Left renal pelvis (tissue), 4 donors: ENCODE results near the gene MAPKAP1. TPM values are rescaled to one million over a fixed set of nuclear protein-coding genes. Genes with fewer than 3 reads are reported as not detected.

ENCODE experiments used
- DNase-seq, 4 donors: peaks; one replicate each; pipeline ENCODE4 v3.0.0-alpha.2; 2013; ENCODE audit warnings: low read depth in 4 of 4, low spot score in 3 of 4
- polyA plus RNA-seq, 4 donors: library from polyadenylated mRNA; unstranded; fragments of 120-200 nt; gene quantifications; one replicate each; pipeline ENCODE4 v1.2.1, GENCODE V29; 2013; ENCODE audit not compliant: insufficient read length in 4 of 4

Gene MAPKAP1
- polyA plus RNA-seq, 4 donors = 68.0 to 87.6 (median 72.8) TPM

DNA sequence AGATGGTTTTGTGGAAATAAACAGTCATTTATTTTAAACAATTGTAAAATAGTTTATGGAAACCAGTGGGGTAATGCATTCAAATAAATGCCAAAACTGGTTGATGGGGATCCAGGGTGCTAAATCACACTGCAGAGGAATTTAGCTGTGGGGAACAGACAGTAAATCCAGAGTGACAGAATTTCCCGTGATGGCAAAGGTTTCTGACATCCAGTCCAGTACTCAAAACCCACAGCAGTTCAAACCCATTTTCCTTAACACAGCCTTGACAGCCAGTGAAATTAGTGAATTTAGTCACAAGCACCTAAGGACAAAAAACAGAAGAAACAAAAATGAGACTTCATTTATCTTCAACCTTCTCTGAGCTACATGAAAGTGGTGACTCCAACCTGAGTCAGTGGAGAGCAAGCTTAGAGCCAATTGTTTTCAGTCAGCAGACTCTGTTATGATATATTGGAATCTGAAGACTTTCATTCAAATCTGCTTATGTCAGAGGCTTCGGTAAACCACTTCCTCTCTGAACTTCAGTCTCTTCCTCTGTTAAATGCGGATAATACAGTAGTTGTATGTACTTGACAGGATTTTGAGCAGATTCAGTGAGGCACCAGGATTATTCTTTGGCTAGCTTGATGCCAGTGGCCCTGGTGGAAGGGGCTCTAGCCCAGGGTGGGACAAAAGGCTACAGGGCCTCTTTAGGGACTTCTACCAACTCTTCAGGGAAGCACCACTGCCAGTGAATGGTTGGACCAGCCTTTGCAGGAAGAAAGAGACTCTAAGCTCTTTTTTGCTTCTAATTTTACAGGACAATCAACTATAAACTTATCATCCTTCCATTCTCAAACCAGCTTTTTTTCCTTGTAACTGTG lies 185.3 kb downstream of the MAPKAP1 start:
- no peak for DNase-seq

DNA sequence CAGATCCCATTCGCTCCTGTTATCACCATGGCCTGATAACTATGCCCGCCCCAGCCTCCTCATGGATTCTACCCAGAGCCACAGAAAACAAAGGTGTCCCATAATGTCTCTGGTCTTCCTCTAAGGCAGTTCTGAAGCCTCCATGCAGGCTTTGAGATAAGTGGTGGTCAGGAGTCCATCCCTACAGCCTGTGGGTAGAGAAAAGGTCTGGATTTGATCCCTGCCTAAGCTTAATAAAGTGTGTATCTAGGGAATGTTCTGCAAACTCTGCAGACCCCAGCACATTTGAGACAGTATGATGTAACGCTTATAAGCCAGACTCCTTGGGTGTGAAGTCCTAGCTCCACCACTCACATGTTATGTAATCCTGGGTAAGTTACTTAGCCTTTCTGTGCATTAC lies 187.3 kb downstream of the MAPKAP1 start:
- no peak for DNase-seq

- DNase-seq = no peak
These were observed 189.4 kb downstream of the MAPKAP1 start for GRCh38 chr9:125517577-125517976.

- no peak for DNase-seq
These were observed 190.7 kb downstream of the MAPKAP1 start for GRCh38 chr9:125515983-125516940.

- DNase-seq = no peak
These were observed 191.7 kb downstream of the MAPKAP1 start for GRCh38 chr9:125515281-125515680.

DNA sequence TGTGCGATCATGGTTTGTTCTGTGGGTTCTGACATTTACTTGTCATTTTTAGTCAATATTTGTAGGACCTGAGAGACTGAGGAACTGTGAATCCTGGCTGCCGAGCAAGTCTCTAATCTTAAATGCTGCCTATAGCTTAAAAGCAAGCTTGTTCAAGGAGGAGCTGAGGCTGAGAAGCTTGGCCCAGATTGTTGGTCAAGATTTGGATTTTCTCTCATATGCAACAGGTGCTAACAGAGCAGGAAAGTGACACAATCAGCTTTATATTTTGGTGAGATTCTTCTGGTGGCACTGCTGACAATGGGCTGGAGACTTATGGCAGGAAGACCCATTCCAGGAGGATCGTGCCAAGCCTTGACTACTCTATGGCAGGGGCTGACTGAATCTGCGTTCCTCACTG lies 192.5 kb downstream of the MAPKAP1 start:
- no peak for DNase-seq

GRCh38 chr9:125513668-125514413 lies 193.2 kb downstream of the MAPKAP1 start:
- DNase-seq = no peak

- no peak for DNase-seq
These were observed 193.7 kb downstream of the MAPKAP1 start for GRCh38 chr9:125513303-125513667.

DNA sequence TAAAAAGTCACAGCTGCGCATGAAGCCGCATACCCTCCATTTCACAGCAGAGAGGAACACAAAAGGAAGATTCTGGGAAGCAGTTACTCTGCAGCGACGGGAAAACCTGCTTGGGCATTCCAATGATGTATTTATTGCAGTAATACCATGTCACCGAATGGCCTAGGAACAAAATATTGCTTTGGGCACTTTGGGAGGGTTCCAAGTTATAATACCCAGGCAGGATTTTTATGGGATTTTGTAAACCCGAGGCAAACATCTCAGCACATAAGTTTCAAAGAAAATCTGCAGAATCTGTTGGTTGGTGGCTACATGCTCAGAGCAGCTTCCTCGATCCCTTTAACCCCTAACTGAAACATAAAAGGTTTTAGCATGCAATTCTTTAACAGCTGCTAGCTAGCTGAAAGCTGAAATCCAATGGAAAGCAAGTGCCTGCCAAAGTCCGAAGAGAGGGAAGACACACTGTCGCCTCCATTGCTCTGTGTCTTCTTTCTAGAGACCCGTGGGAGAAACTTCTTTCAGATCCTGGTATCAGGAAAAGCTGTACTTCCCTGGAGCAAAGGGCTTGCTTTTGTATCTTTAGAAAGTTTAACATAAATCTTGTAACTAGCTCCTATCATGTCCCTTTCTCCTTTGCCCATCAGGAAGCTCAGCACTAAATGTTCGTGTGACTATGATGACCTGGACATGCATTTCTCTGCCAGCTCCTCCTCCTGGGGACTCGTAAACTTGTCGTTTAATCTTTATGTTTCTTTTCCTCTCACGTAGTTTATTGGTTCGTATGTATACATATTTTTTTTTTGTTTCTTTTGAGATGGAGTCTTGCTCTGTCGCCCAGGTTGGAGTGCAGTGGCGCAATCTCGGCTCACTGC lies 195.0 kb downstream of the MAPKAP1 start:
- DNase-seq = no peak

GRCh38 chr9:125510980-125511379 lies 196.0 kb downstream of the MAPKAP1 start:
- no peak for DNase-seq

DNA sequence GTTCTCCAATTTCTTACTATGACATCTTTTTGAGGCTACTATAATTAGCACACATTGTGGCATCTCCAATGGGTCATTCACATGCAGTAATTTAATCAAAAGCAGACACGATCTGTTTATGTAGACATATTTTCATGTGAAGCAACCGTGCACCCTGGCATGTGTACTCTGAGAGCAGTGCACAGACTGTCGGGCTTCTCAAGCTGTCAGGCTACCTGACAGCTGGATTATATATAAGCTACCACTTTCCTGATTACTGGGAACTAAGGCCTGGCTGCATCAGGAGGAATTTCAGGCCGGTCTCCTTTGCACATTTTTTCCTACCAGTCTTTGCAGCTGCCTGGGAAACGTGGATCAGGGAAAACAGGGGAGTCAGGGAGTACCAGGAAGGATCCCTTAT lies 197.5 kb downstream of the MAPKAP1 start:
- DNase-seq = no peak

DNA sequence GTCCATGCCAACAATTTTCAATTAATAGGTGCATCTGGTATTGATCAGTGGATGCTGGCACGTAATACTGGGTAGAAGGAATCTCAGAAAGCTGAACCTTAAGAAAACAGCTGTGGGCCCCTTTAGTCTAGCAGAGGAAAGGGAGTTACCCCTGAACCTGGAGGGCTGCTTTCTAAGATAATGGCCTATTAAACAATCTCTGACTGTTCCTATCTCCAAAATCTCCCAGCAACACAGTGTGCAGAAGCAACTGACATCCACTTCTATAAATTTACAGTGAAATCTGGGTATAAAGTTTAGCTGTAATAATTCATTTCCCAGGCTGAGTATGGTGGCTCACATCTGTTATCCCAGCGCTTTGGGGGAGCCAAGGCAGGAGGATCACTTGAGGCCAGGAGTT lies 198.8 kb downstream of the MAPKAP1 start:
- DNase-seq = no peak

DNA sequence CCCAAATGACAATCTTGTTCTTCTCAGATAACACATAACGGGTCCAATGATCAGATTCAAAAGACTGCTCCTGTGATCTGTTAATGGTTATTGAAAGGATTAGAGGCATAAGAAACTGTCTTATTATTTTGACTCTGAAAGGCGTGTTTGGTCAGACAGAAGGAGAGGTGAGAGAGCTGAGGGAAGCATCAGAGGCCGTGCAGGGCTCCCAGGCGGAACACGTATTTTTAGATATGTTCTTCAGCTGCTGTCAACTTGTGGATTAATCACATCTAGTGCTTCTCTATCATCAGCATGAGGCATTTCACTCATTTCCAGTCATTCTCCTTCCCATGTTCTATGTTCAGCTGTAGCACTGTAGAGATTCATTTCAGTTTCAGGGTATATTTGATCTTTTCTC lies 199.8 kb downstream of the MAPKAP1 start:
- DNase-seq = no peak

DNA sequence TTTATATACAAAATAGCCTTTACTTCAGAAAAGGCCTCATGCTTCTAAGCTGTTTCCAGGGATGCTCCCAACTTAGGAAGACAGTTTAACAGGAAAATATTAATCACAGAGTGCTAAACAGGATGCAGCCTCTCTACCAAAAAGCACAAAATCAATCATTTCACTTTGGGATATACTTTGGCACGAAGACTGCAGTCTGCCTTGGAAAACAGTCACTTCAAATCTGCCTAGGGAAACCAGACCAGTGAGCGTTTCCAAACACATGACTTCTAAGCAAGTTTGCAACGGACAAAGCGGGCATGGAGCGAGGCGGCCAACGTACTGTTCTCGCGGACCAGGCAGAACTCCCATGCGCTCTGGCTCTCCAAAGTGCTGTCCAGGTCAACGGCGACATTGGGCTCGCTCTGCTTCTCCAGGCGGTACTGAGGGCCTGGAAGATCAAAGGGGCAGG lies 201.0 kb downstream of the MAPKAP1 start:
- peak in 1 of 4 donors; percentile 38 for DNase-seq

DNA sequence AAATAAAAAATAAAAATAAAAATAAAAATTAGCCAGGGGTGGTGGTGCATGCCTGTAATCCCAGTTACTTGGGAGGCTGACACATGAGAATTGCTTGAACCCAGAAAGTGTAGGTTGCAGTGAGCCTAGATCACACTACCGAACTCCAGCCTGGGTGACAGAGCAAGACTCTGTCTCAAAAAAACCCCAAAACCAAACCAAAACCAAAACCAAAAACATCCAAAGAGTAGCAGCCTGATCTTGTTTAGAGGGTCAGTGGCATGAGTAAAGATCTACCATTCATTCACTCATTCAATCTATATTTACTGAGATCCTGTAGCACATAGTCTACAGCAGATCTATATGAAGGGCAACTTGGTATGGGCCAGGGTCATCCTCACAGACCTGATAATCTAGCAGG lies 202.4 kb downstream of the MAPKAP1 start:
- DNase-seq = no peak

GRCh38 chr9:125497906-125498305 lies 209.1 kb downstream of the MAPKAP1 start:
- DNase-seq = no peak

DNA sequence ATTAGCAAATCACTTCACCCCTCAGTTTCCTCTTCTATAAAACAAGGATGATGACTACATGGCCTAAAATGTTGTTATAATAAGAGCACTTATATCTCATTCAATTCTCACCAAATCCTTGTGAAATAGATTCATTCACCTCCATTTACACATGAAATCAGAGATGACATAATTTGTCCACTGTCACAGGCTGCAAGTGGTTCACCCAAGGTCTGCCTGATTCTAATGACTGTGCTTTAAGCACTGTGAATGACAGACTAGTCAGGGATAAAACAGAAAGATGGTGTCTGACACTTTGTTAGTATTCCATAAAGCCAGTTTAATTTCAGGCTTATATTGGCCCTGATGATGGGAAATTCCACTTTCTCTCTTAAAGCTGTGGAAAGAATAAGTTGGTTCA lies 209.5 kb downstream of the MAPKAP1 start:
- DNase-seq = no peak

DNA sequence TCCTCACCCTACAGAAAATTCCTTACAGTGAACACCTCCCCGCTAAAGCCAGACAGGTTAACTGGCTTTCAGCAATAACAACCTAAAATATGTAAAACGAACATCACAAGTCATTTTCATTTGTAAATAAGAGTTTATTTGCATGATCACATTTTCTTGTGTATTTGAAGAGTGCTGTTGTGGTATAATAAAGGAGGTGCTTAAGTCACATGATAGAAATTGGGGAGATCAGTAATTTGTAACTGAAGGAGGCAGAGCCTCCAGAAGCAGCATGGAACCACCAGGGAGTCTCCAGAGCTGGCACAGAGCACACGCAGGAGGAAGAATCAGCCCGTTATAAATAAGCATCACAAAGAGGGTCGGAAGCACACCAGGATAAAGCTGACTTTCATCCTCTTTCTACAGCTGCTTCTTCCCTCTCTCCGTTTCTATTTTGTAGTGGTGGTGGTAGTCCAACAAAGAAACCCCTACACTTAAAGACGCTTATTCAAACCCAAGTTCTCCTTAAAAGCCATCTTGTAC lies 210.6 kb downstream of the MAPKAP1 start:
- no peak for DNase-seq
